WTC11 (cell line): ENCODE measurements around the gene PCYOX1L.

Experiments used
- ATF3 ChIP-seq: sonication (generic); formaldehyde crosslinking; conservative IDR thresholded peaks from 2 replicates; pipeline ENCODE4 v1.8.1; 2022; ENCODE audit warnings: mild to moderate bottlenecking, missing genetic modification reagents
- CTCF ChIP-seq: fragments of 200-600 bp; IDR thresholded peaks from 2 replicates; pipeline ENCODE4 v1.8.0; 2022; ENCODE audit warnings: antibody characterized with exemption
- MAX ChIP-seq: sonication (generic); formaldehyde crosslinking; IDR thresholded peaks from 2 replicates; pipeline ENCODE4 v1.8.0; 2022; ENCODE audit warnings: mild to moderate bottlenecking, missing genetic modification reagents
- ZNF281 ChIP-seq: sonication (generic); formaldehyde crosslinking; IDR thresholded peaks from 2 replicates; pipeline ENCODE4 v1.8.0; 2023; ENCODE audit warnings: mild to moderate bottlenecking, missing genetic modification reagents

GRCh38 chr5:149345892-149346222 lies 12.0 kb upstream of the PCYOX1L start:
- no peak for TF ChIP-seq CTCF
- TF ChIP-seq MAX (CRISPR knock-in tag) = no peak
- no peak for TF ChIP-seq ZNF281 (CRISPR knock-in tag)
- TF ChIP-seq ATF3 (CRISPR knock-in tag) = no peak
